ENCODE data around the gene PLSCR2. TPM values are rescaled to one million over a fixed set of nuclear protein-coding genes. Genes with fewer than 3 reads are reported as not detected.

Gene PLSCR2
- total and polyA plus RNA-seq, 4 donors = 0.25 TPM; not detected in 3

- no peak for TF ChIP-seq ZBTB33 (IDR thresholded peaks at IDR 0.05)
- TF ChIP-seq RAD21 (IDR thresholded peaks at IDR 0.05) = no peak
- no peak for TF ChIP-seq GABPA (IDR thresholded peaks at IDR 0.05 in 1 of 2, conservative IDR thresholded peaks at IDR 0.05 in 1 of 2)
- no peak for TF ChIP-seq RXRA (IDR thresholded peaks at IDR 0.05)
- TF ChIP-seq HNF4G (IDR thresholded peaks at IDR 0.05) = no peak
- no peak for TF ChIP-seq HNF4A (conservative IDR thresholded peaks at IDR 0.05)
- TF ChIP-seq EGR1 (IDR thresholded peaks at IDR 0.05; ENCODE audit: low read depth in 2 of 2) = no peak
- TF ChIP-seq ATF3 (IDR thresholded peaks at IDR 0.05) = no peak
- TF ChIP-seq TAF1 (conservative IDR thresholded peaks at IDR 0.05) = no peak
- no peak for TF ChIP-seq MAX (IDR thresholded peaks at IDR 0.05)
- TF ChIP-seq NR2F2 (IDR thresholded peaks at IDR 0.05) = no peak
- TF ChIP-seq YY1 (IDR thresholded peaks at IDR 0.05) = no peak
- TF ChIP-seq FOXA2 (IDR thresholded peaks at IDR 0.05) = no peak
- no peak for TF ChIP-seq CTCF (IDR thresholded peaks at IDR 0.05; ENCODE audit: low read depth, low read length, missing input control)
- TF ChIP-seq FOXA1 (IDR thresholded peaks at IDR 0.05) = no peak
- TF ChIP-seq JUND (IDR thresholded peaks at IDR 0.05) = no peak
- no peak for DNase-seq (ENCODE audit: low spot score)
These were observed 1.7 kb upstream of the PLSCR2 start for GRCh38 chr3:146471012-146471411.

GRCh38 chr3:146470425-146470990, 1.1 kb upstream of the PLSCR2 start:
- TF ChIP-seq YY1 (IDR thresholded peaks at IDR 0.05) (no peak), NR2F2 (IDR thresholded peaks at IDR 0.05) (no peak), ATF3 (IDR thresholded peaks at IDR 0.05) (no peak), RAD21 (IDR thresholded peaks at IDR 0.05) (no peak)
- DNase-seq (ENCODE audit: low spot score) = no peak
- Histone ChIP-seq H3K9ac (ENCODE audit: low read depth in 1 of 2, low read length in 2 of 2) (no peak overlapping the region), H3K27me3 (ENCODE audit: control insufficient read depth in 4 of 4, insufficient read depth in 4 of 4, low read length in 3 of 4) (no peaks in the 10 kb centered on the region), H3K4me3 (ENCODE audit: low read depth in 1 of 3, low read length in 3 of 3) (no peak overlapping the region), H3K9me3 (ENCODE audit: control insufficient read depth in 4 of 4, low read length in 3 of 4) (no peaks in the 10 kb centered on the region), H3K36me3 (ENCODE audit: control insufficient read depth in 4 of 4, insufficient read depth in 3 of 4, low read depth in 1 of 4, low read length in 3 of 4) (no peaks in the 10 kb centered on the region), H3K27ac (ENCODE audit: low read depth in 1 of 2, low read length in 2 of 2) (no peak overlapping the region), H3K4me1 (ENCODE audit: control insufficient read depth in 4 of 4, insufficient read depth in 4 of 4, low read length in 3 of 4) (peaks cover 0 to 5% (median 2%) of the 10 kb centered on the region in 4 donors)
- 90% methylated on average over 9 of the region's 9 CpGs for WGBS

More at GRCh38 chr3:146471012-146471411, 1.7 kb upstream of the PLSCR2 start:
- no peaks in the 10 kb centered on the region for H3K36me3 ChIP-seq (ENCODE audit: control insufficient read depth in 4 of 4, insufficient read depth in 3 of 4, low read depth in 1 of 4, low read length in 3 of 4)
- no peak overlapping the region for H3K4me3 ChIP-seq (ENCODE audit: low read depth in 1 of 3, low read length in 3 of 3)
- H3K27ac ChIP-seq (ENCODE audit: low read depth in 1 of 2, low read length in 2 of 2) = no peak overlapping the region
- peaks cover 0 to 5% (median 2%) of the 10 kb centered on the region in 4 donors for H3K4me1 ChIP-seq (ENCODE audit: control insufficient read depth in 4 of 4, insufficient read depth in 4 of 4, low read length in 3 of 4)
- H3K27me3 ChIP-seq (ENCODE audit: control insufficient read depth in 4 of 4, insufficient read depth in 4 of 4, low read length in 3 of 4) = no peaks in the 10 kb centered on the region
- no peak overlapping the region for H3K9ac ChIP-seq (ENCODE audit: low read depth in 1 of 2, low read length in 2 of 2)
- 91% methylated on average over 1 of the region's 1 CpG for WGBS
- no peaks in the 10 kb centered on the region for H3K9me3 ChIP-seq (ENCODE audit: control insufficient read depth in 4 of 4, low read length in 3 of 4)

All from liver (tissue), 9 donors.